PFSK-1 (cell line): ENCODE measurements around the gene BET1.

ENCODE experiments used
- POLR2AphosphoS5 ChIP-seq: IDR thresholded peaks from 2 replicates; pipeline ENCODE4 v1.6.1; 2012; ENCODE audit warnings: low read depth, mild to moderate bottlenecking, control low read depth, low read length, moderate library complexity
- SIN3A ChIP-seq: IDR thresholded peaks from 2 replicates; pipeline ENCODE4 v1.6.1; 2012; ENCODE audit warnings: mild to moderate bottlenecking, low read length, moderate library complexity, borderline replicate concordance; ENCODE audit not compliant: insufficient read depth
- TAF1 ChIP-seq: IDR thresholded peaks from 2 replicates; pipeline ENCODE4 v1.6.1; 2012; ENCODE audit warnings: low read length, control low read depth, borderline replicate concordance; ENCODE audit not compliant: insufficient read depth
- TF ChIP-seq, protein P1 (sequence below), 2 experiments: IDR thresholded peaks; 2 replicates each; pipeline versions ENCODE4 v1.6.1 to v1.8.0; 2011 to 2012; ENCODE audit warnings: low read depth in 2 of 2, low read length in 2 of 2, control low read depth in 1 of 2, inconsistent platforms in 1 of 2, mild to moderate bottlenecking in 1 of 2, moderate library complexity in 1 of 2; ENCODE audit not compliant: insufficient read depth in 1 of 2

DNA sequence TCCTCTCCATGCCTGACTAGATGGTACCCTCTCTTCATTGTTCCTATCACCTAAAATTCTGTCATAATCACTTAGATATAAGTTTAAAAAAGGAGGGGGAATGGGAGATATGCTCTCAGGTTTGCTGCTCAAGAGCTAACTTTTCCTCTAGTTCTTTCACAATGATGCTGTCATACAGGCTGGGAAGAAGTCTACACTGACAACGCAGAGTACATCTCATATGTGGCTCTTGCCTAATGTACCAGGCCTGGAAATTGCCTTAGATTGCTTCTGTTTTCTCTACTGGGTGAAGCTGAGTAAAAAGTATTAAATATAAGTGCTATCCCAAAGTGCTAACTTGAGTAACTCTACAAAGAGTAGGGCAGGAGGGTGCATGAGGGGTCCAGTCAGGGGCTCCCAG lies 43.8 kb upstream of the BET1 start:
- TF ChIP-seq, protein P1, sequence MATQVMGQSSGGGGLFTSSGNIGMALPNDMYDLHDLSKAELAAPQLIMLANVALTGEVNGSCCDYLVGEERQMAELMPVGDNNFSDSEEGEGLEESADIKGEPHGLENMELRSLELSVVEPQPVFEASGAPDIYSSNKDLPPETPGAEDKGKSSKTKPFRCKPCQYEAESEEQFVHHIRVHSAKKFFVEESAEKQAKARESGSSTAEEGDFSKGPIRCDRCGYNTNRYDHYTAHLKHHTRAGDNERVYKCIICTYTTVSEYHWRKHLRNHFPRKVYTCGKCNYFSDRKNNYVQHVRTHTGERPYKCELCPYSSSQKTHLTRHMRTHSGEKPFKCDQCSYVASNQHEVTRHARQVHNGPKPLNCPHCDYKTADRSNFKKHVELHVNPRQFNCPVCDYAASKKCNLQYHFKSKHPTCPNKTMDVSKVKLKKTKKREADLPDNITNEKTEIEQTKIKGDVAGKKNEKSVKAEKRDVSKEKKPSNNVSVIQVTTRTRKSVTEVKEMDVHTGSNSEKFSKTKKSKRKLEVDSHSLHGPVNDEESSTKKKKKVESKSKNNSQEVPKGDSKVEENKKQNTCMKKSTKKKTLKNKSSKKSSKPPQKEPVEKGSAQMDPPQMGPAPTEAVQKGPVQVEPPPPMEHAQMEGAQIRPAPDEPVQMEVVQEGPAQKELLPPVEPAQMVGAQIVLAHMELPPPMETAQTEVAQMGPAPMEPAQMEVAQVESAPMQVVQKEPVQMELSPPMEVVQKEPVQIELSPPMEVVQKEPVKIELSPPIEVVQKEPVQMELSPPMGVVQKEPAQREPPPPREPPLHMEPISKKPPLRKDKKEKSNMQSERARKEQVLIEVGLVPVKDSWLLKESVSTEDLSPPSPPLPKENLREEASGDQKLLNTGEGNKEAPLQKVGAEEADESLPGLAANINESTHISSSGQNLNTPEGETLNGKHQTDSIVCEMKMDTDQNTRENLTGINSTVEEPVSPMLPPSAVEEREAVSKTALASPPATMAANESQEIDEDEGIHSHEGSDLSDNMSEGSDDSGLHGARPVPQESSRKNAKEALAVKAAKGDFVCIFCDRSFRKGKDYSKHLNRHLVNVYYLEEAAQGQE (IDR thresholded peaks at IDR 0.05; ENCODE audit: insufficient read depth in 1 of 2, low read depth in 2 of 2, low read length in 2 of 2) = no peak
- no peak for TF ChIP-seq POLR2AphosphoS5
- no peak for TF ChIP-seq TAF1
- no peak for TF ChIP-seq SIN3A
